K562 (cell line): ENCODE measurements around the gene CHRNE. TPM values are rescaled to one million over a fixed set of nuclear protein-coding genes. Genes with fewer than 3 reads are reported as not detected.

Experiments used
- CHCHD3 ChIP-seq: fragments of 250-450 bp; sonication (Bioruptor Pico); IDR thresholded peaks from 2 replicates; pipeline ENCODE4 v2.1.2; 2022; ENCODE audit warnings: mild to moderate bottlenecking
- GABPB2 ChIP-seq: fragments of 250-450 bp; sonication (Bioruptor Pico); conservative IDR thresholded peaks from 2 replicates; pipeline ENCODE4 v1.5.1; 2021; ENCODE audit warnings: mild to moderate bottlenecking
- HNRNPK ChIP-seq: fragments of 200-400 bp; formaldehyde crosslinking; IDR thresholded peaks from one replicate; pipeline ENCODE4 v1.6.1; 2018; ENCODE audit warnings: mild to moderate bottlenecking, low read depth, low read length; ENCODE audit not compliant: poor library complexity, severe bottlenecking
- KAT8 ChIP-seq: fragments of 450-650 bp; IDR thresholded peaks from 2 replicates; pipeline ENCODE4 v1.6.1; 2016; ENCODE audit warnings: low read depth, mild to moderate bottlenecking
- NCOA1 ChIP-seq: fragments of 450-650 bp; IDR thresholded peaks from 2 replicates; pipeline ENCODE4 v1.6.1; 2016; ENCODE audit warnings: low read depth
- POLR2G ChIP-seq: fragments of 200-400 bp; formaldehyde crosslinking; IDR thresholded peaks from 2 replicates; pipeline ENCODE4 v1.6.1; 2017; ENCODE audit warnings: low read depth, mild to moderate bottlenecking, antibody characterized with exemption, low read length, moderate library complexity
- RAD21 ChIP-seq, 2 experiments: fragments of 250-450 bp in 1 of 2; fragments of 450-650 bp in 1 of 2; sonication (Bioruptor Pico) in 1 of 2; formaldehyde crosslinking in 1 of 2; IDR thresholded peaks in 1 of 2; conservative IDR thresholded peaks in 1 of 2; 2 replicates each; pipeline versions ENCODE4 v1.4.0 to v1.8.0; 2020 to 2022; ENCODE audit warnings: mild to moderate bottlenecking in 2 of 2, moderate library complexity in 1 of 2
- SIRT6 ChIP-seq: IDR thresholded peaks from one replicate; pipeline ENCODE4 v1.6.1; 2012; ENCODE audit warnings: low read depth, mild to moderate bottlenecking, control low read depth, inconsistent platforms, low read length, moderate library complexity
- SMARCA5 ChIP-seq: fragments of 450-650 bp; IDR thresholded peaks from 2 replicates; pipeline ENCODE4 v1.6.1; 2016
- SMARCE1 ChIP-seq: fragments of 450-650 bp; IDR thresholded peaks from 2 replicates; pipeline ENCODE4 v1.7.1; 2016; ENCODE audit warnings: mild to moderate bottlenecking
- SRSF7 ChIP-seq: fragments of 200-400 bp; formaldehyde crosslinking; optimal IDR thresholded peaks from 2 replicates; pipeline ENCODE3; 2017; ENCODE audit warnings: mild to moderate bottlenecking, low read depth, low read length
- XRCC4 ChIP-seq: IDR thresholded peaks from one replicate; pipeline ENCODE4 v1.6.1; 2011; ENCODE audit not compliant: insufficient read depth, insufficient read length; ENCODE audit errors: extremely low read depth
- ZNF217 ChIP-seq: sonication (generic); formaldehyde crosslinking; IDR thresholded peaks from 2 replicates; pipeline ENCODE4 v1.8.0; 2022; ENCODE audit warnings: mild to moderate bottlenecking, missing genetic modification reagents
- ZNF324 ChIP-seq: fragments of 250-450 bp; sonication (Bioruptor Pico); IDR thresholded peaks from 2 replicates; pipeline ENCODE4 v1.4.0; 2020; ENCODE audit warnings: mild to moderate bottlenecking
- ZNF445 ChIP-seq: fragments of 250-450 bp; sonication (Bioruptor Pico); IDR thresholded peaks from 2 replicates; pipeline ENCODE4 v1.4.0; 2020; ENCODE audit warnings: low read depth, mild to moderate bottlenecking, moderate library complexity
- ZNF644 ChIP-seq: fragments of 200-800 bp; sonication (Bioruptor generic); IDR thresholded peaks from 2 replicates; pipeline ENCODE4 v1.6.1; 2016; ENCODE audit warnings: low read depth, missing genetic modification characterization, missing compliant biosample characterization
- ZNF717 ChIP-seq: fragments of 250-450 bp; sonication (Bioruptor Pico); IDR thresholded peaks from 2 replicates; pipeline ENCODE4 v1.5.0; 2021
- polyA plus RNA-seq, 8 experiments: library from polyadenylated mRNA; depleted of rRNA in 4 of 8; stranded (reverse) in 5 of 8; unstranded in 3 of 8; fragments of >200 nt; fragmentation: Nextera tagmentation in 2 of 8; fragmentation: Illumina TruSeq in 1 of 8; extraction: Ambion mirVana in 2 of 8; extraction: Trizol in 1 of 8; gene quantifications; 2 replicates each; pipeline versions ENCODE4 v1.2.1 to v1.2.3, GENCODE V29; 2011 to 2014; ENCODE audit warnings: inconsistent platforms in 1 of 8, missing spikeins in 1 of 8
- total RNA-seq, 7 experiments: library from RNA; depleted of rRNA in 6 of 7; stranded (reverse); fragments of >200 nt in 6 of 7; fragmentation: Illumina TruSeq in 2 of 7; extraction: Trizol in 2 of 7; gene quantifications; 2 replicates each; pipeline versions ENCODE4 v1.2.1 to v1.2.3, GENCODE V29; 2011 to 2021; ENCODE audit warnings: low replicate concordance in 1 of 7
- TF ChIP-seq, protein P1 (sequence below), 2 experiments: fragments of 450-650 bp; IDR thresholded peaks; 2 replicates each; pipeline ENCODE4 v1.6.1; 2016; ENCODE audit warnings: mild to moderate bottlenecking in 2 of 2, borderline replicate concordance in 1 of 2, low read depth in 1 of 2, moderate library complexity in 1 of 2
- TF ChIP-seq, protein P2 (sequence below): fragments of 250-450 bp; sonication (Bioruptor Pico); IDR thresholded peaks from 2 replicates; pipeline ENCODE4 v1.9.0; 2021; ENCODE audit warnings: mild to moderate bottlenecking

Gene CHRNE
- total and polyA plus RNA-seq, 9 of the 15 experiments (the other 6 are each of a cell fraction or from before 2014, with no cell fraction given), result not detected

DNA sequence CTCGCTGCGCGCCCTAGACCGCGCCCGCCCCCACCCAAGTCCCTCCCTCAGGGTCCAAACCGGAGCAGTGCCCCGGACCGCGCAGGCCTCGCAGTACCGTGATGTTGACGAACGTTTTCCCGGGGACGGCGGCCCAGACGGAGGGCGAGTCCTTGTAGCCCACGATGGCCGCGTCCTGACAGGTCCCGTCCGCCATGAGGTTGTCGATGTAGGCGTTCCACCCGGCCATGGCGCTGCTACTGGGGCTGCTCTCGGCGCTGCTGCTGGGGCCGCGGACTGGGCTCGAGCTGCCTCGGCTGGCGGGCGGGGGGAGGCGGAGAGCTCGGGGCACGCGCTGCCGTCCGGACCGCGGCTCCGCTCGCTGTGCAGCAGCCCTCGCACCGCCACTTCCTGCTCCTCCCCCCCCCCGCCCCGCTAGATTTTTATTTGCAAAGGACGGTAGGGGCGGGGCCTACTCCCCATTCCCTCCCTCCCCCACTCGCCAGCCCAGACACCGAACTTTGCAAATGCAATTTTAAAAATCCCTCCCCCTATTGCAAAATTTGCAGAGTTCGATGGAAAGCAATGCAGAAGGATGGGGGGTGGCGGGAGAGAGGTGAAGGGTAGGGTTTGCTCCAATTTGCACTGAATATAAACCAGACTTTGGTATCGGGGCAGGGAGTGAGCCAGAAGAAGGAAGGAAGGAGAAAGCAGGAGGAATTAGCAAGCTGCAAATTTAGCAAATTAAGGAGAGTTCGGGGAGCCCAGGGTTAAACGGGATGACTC is 45.5 kb upstream of the CHRNE start, which contains the start of gene PFN1 (continued):
- TF ChIP-seq, protein P1, sequence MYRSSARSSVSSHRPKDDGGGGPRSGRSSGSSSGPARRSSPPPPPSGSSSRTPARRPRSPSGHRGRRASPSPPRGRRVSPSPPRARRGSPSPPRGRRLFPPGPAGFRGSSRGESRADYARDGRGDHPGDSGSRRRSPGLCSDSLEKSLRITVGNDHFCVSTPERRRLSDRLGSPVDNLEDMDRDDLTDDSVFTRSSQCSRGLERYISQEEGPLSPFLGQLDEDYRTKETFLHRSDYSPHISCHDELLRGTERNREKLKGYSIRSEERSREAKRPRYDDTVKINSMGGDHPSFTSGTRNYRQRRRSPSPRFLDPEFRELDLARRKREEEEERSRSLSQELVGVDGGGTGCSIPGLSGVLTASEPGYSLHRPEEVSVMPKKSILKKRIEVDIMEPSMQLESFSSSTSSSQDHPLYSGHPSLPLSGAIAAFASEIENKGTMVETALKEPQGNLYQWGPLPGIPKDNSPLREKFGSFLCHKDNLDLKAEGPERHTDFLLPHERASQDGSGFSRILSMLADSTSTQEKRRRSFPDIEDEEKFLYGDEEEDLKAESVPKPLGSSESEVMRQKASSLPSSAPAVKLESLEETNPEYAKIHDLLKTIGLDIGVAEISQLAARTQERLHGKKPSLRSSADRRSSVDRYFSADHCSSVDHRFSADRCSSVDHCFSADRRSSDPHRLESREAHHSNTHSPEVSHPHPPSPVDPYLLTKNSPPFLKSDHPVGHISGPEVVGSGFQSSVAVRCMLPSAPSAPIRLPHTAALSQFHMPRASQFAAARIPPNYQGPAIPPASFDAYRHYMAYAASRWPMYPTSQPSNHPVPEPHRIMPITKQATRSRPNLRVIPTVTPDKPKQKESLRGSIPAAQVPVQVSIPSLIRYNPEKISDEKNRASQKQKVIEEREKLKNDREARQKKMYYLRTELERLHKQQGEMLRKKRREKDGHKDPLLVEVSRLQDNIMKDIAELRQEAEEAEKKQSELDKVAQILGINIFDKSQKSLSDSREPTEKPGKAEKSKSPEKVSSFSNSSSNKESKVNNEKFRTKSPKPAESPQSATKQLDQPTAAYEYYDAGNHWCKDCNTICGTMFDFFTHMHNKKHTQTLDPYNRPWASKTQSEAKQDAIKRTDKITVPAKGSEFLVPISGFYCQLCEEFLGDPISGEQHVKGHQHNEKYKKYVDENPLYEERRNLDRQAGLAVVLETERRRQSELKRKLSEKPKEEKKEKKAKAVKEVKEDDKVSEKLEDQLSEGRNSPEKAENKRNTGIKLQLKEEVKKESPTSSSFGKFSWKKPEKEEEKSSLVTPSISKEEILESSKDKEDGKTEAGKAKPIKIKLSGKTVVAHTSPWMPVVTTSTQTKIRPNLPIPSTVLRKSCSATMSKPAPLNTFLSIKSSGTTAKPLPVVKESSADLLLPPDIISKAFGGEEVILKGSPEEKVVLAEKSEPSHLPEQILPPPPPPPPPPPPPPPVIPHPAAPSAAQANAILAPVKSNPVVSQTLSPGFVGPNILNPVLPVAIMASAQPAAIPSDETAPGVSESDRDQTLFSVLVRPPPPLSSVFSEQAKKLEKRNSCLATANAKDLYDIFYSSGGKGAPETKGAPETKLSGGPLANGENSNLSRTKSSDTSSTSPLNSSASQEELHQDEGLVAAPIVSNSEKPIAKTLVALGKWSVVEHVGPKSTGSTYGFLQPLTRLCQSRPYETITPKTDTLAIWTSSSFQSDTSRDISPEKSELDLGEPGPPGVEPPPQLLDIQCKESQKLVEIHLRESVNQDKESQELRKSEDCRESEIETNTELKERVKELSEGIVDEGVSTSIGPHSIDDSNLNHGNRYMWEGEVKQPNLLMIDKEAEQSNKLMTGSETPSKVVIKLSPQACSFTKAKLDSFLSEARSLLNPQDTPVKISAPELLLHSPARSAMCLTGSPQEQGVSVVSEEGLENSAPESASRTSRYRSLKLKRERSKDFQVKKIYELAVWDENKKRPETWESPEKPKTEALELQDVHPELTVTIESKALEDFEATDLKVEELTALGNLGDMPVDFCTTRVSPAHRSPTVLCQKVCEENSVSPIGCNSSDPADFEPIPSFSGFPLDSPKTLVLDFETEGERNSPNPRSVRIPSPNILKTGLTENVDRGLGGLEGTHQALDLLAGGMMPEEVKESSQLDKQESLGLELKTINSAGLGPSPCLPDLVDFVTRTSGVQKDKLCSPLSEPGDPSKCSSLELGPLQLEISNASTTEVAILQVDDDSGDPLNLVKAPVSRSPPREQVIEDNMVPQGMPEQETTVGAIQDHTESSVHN (IDR thresholded peaks at IDR 0.05; ENCODE audit: borderline replicate concordance in 1 of 2, low read depth in 1 of 2), result no peak
- TF ChIP-seq POLR2G (peak; percentile 85), ZNF324 (CRISPR knock-in tag) (no peak), ZNF445 (CRISPR knock-in tag) (no peak), SMARCA5 (peak; percentile 45; the same call in 1 of the 2 replicates), CHCHD3 (CRISPR knock-in tag) (no peak), HNRNPK (peak; percentile 53), SMARCE1 (peak; percentile 46; the same call in 1 of the 2 replicates), NCOA1 (peak; percentile 37; the same call in 1 of the 2 replicates), ZNF217 (CRISPR knock-in tag) (no peak), RAD21 (CRISPR knock-in tag; conservative IDR thresholded peaks at IDR 0.05 in 1 of 2, IDR thresholded peaks at IDR 0.05 in 1 of 2) (no peak), KAT8 (no peak), SRSF7 (no peak), ZNF644 (tag) (no peak), XRCC4 (no peak), SIRT6 (no peak), ZNF717 (CRISPR knock-in tag) (no peak), GABPB2 (CRISPR knock-in tag) (no peak)
- TF ChIP-seq, protein P2, sequence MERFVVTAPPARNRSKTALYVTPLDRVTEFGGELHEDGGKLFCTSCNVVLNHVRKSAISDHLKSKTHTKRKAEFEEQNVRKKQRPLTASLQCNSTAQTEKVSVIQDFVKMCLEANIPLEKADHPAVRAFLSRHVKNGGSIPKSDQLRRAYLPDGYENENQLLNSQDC, result no peak
